Dedifferentiated amniotic fluid mesenchymal stem cell (primary cell): ENCODE results near the gene CLEC16A.

Experiments
- DNase-seq: peaks from one replicate; pipeline ENCODE4 v3.0.0-alpha.2; 2016; ENCODE audit errors: extremely low spot score

Gene CLEC16A

GRCh38 chr16:11224096-11224893 lies 279.9 kb downstream of the CLEC16A start:
- no peak for DNase-seq

DNA sequence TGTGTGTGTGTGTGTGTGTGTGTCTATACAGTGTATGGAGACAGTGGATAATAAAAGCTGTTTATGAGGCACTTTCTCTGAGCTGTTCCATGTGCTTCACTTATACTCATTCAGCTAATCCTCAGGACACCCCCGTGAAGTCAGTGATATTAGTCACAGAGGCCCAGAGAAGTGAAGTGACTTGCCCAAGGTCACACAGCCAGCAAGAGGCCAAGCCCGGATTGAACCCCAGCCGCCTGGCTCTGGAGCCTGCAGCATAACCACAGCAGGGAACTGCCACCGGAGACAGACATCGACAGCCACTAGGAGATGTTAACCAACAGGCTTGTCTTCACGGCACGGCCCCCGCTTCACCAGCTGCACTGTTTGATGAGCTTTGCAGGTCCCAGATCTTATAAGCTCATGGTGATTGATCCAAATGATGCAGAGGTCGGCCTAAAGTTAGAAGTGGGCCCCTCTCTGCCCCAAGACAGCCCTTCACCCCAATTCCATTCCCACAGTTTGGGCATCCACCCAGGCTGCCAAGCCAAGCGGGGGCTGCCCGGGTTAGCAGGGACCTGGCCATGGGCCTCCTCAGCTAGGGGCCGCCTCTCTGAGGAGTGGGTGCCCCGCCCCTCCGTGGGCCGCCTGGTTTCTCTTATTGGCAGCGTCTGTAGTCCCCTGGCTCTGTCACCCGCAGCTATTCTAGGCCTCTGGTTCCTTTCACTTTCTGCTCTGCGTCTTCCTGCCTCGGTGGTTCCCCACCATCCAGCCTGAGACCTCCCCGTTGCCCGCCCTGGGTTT lies 280.7 kb downstream of the CLEC16A start:
- no peak for DNase-seq

DNA sequence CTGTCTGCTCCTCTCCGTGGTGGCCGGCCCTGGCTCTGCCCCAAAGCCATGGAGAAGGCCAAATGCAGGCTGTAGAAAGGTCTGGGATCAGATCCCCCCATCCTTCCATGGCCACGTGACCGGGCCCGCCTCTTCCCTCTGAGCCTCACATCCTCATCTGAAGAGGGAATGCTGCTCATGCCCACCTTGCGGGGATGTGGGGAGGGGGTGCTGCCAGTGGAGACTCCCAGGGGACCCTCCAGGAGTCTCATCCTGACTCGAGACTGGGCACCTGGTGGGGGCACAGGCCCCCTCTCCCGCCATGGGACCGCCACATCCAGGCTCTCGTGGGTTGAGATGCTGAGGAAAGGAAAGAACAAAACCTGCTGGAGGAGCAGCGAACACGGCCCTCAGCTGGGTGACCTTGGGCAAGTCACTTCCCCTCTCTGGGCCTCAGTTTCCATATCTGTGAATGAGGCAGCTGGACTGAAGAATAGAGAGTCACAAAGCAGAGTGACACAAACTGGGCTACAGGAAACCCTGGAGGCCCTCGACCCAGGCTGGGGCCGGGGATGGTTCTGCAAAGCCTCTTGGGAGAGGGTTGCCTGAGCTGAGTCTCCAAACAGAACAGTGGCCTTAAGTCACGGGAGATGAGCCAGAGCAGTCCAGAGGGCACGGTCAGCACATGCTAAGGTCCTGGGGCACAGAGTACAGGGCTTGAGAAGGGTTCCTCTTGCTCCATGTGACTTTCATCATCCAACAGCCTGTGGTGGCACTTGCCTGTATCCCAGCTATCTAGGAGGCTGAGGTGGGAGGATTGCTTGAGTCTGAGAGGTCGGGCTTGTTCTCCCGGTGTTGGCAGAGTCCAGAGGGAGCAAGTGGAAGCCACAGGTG lies 281.5 kb downstream of the CLEC16A start:
- no peak for DNase-seq

DNA sequence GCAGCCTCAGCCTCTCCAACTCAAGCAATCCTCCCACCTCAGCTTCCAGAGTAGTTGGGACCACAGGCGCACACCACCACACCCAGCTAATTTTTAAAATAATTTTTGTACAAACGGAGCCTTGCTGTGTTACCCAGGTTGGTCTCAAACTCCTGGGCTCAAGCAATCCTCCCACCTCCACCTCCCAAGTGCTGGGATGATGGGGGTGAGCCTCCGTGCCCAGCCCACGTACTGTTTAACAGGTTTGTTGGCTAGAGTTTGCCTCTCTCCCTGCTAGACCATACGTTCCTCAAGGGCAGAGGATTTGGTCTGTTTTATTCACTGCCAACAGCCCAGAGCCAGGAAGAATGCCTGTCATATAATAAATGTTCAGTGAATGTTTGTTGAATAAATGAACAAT lies 285.1 kb downstream of the CLEC16A start:
- DNase-seq: no peak

DNA sequence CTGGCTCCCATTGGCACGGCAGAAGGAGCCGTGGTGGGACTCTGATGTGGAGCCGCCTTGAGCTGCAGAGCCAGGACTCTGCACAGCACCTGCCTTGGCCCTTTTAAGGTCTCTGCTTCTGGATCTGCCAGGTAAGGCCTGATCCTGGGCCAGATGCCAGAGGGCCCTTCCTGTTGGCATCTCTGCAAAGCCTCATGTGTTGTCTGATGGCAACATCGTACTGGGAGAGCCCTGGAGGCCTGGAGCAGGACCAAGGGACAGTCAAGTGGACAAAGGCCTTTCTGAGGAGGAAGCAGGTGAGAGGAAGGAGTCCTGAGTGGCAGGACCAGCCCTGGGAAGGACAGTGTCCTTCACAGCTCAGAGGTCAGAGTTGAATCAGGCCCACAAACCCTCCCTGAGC lies 285.5 kb downstream of the CLEC16A start:
- DNase-seq: no peak

- DNase-seq: no peak
These were observed 287.1 kb downstream of the CLEC16A start for GRCh38 chr16:11231367-11231970.
